ENCODE measurements around the gene OSBPL2.

Gene OSBPL2

GRCh38 chr20:62321521-62321948 lies 83.2 kb downstream of the OSBPL2 start:
- DNase-seq: peak in 1 of 56 donors; percentile 17

GRCh38 chr20:62321975-62322374 lies 83.7 kb downstream of the OSBPL2 start:
- no peak for DNase-seq

- no peak for DNase-seq
These were observed 84.2 kb downstream of the OSBPL2 start for GRCh38 chr20:62322492-62323041.

GRCh38 chr20:62323146-62323979 lies 85.0 kb downstream of the OSBPL2 start:
- DNase-seq: no peak

GRCh38 chr20:62323980-62324906 lies 85.9 kb downstream of the OSBPL2 start:
- no peak for DNase-seq

GRCh38 chr20:62325172-62325905 lies 87.0 kb downstream of the OSBPL2 start:
- DNase-seq: no peak

GRCh38 chr20:62326559-62326958 lies 88.2 kb downstream of the OSBPL2 start:
- no peak for DNase-seq

- no peak for DNase-seq
These were observed 88.8 kb downstream of the OSBPL2 start for GRCh38 chr20:62326959-62327725.

GRCh38 chr20:62327726-62328495 lies 89.6 kb downstream of the OSBPL2 start:
- DNase-seq: no peak

- no peak for DNase-seq
These were observed 90.5 kb downstream of the OSBPL2 start for GRCh38 chr20:62328684-62329388.

- no peak for DNase-seq
These were observed 91.4 kb downstream of the OSBPL2 start for GRCh38 chr20:62329389-62330377.

GRCh38 chr20:62330576-62331317 lies 92.4 kb downstream of the OSBPL2 start:
- DNase-seq: no peak

GRCh38 chr20:62331347-62331746 lies 93.0 kb downstream of the OSBPL2 start:
- no peak for DNase-seq

- DNase-seq: no peak
These were observed 94.1 kb downstream of the OSBPL2 start for GRCh38 chr20:62332421-62332820.

GRCh38 chr20:62332989-62333819 lies 94.9 kb downstream of the OSBPL2 start:
- no peak for DNase-seq

Data from nucleus accumbens (tissue), 56 donors.